Activated CD4-positive, alpha-beta T cell treated with anti-CD3 and anti-CD28 coated beads for 36 hours (primary cell): ENCODE measurements around the gene SLC16A4. TPM values are rescaled to one million over a fixed set of nuclear protein-coding genes. Genes with fewer than 3 reads are reported as not detected.

Experiments used
- total RNA-seq, 2 experiments: library from RNA; stranded (reverse); gene quantifications; one replicate each; pipeline ENCODE4 v1.2.3, GENCODE V29; 2021

Gene SLC16A4
- total RNA-seq, 2 experiments from 2014 or later = 0.14 to 0.44 TPM

Other genes starting within 250 kb of the SLC16A4 start
- under 1 TPM; 0.07 TPM for gene SLC6A17, start 240.5 kb downstream of the SLC16A4 start, total RNA-seq
- gene KCNC4, start 180.7 kb downstream of the SLC16A4 start, total RNA-seq = 10 to 100 TPM; 13.9 to 14.3 TPM
- 10 to 100 TPM; 60.7 to 63.2 TPM for gene RBM15, start 51.6 kb downstream of the SLC16A4 start, total RNA-seq
- 100 to 1,000 TPM; 141 to 155 TPM for gene LAMTOR5, start 16.7 kb upstream of the SLC16A4 start, total RNA-seq
- gene PROK1, start 60.1 kb upstream of the SLC16A4 start, total RNA-seq = not detected
- not detected for gene KCNA10, start 128.1 kb upstream of the SLC16A4 start, total RNA-seq
- gene KCNA2, start 215.3 kb upstream of the SLC16A4 start, total RNA-seq = under 1 TPM; 0.25 to 0.37 TPM